GM15510 (cell line): ENCODE measurements around the gene TPRX2.

Source experiments
- POLR2A ChIP-seq: IDR thresholded peaks from 3 replicates; pipeline ENCODE4 v1.6.1; 2011; ENCODE audit warnings: borderline replicate concordance; ENCODE audit not compliant: insufficient read length; ENCODE audit errors: extremely low read depth

The TPRX2 gene

DNA sequence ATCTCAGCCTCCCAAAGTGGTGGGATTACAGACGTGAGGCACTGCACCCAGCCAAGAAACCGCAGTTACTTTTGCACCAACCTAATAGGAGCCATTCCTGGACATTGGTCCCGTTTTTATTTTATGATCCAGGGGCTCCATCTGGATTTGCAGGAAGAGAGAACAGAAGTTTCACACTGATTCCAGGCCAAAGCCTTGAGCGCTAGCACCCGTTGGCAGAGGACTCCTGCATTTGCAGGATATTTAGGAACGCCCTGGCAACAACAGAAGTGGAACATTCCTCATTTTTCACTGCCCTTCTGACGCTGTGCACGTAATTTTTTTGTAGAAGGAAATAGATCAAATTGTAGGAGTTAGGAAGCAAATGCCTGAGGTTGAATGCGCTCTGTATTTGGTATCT is 38.8 kb downstream of the TPRX2 start:
- no peak for TF ChIP-seq POLR2A

DNA sequence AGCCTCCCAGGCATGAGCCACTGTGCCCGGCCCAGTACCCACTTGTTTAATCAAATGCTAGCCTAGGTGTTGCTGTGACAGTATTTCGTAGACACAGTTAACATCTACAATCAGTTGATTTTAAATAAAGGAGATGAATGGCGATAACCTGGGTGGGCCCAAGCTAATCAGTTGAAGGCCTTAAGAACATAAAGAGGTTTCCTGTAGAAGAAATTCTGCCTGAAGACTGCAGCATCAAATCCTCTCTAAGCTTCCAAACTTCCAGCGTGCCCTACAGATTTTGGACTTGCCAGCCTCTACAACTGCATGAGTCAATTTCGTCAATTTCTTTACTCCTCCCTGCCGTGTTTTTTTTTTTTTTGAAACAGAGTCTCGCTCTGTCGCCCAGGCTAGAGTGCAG is 40.3 kb downstream of the TPRX2 start:
- no peak for TF ChIP-seq POLR2A

DNA sequence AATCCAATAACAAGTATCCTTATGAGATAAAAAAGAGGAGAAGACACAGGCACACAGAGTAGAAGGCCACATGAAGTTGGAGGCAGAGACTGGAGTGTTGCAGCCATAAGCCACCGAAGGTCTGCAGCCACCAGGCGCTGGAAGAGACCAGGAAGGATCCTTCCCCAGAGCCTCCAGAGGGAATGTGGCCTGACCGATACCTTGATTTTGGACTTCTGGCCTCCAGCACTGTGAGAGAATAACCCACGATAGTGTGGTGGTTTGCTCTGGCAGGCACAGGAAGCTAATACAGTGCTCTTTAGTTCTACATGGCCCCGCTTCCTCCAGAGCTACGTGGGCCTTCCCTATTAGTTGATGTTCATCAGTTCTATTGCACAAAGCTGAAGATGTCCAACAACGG is 42.3 kb downstream of the TPRX2 start:
- TF ChIP-seq POLR2A = no peak
